Measurements from ENCODE around the gene UBL3. TPM values are rescaled to one million over a fixed set of nuclear protein-coding genes. Genes with fewer than 3 reads are reported as not detected.
A peak's percentile ranks its signal among the peaks of the same experiment; 100 is the strongest.

Gene UBL3
- total and polyA plus RNA-seq, 8 donors = 37.2 to 50.4 (median 44.3) TPM

GRCh38 chr13:29859971-29860370 is 9.6 kb upstream of the UBL3 start:
- Histone ChIP-seq H3K4me1 (peaks cover 0 to 10% of the 10 kb centered on the region in 2 donors), H3K4me3 (no peak overlapping the region), H3K27ac (no peak overlapping the region), H3K9me3 (no peaks in the 10 kb centered on the region), H3K27me3 (no peaks in the 10 kb centered on the region), H3K36me3 (no peaks in the 10 kb centered on the region)
- intact Hi-C loops (cut with DNase I) = no loop called here
- ATAC-seq (no peak), DNase-seq (no peak)
- TF ChIP-seq, protein P1, sequence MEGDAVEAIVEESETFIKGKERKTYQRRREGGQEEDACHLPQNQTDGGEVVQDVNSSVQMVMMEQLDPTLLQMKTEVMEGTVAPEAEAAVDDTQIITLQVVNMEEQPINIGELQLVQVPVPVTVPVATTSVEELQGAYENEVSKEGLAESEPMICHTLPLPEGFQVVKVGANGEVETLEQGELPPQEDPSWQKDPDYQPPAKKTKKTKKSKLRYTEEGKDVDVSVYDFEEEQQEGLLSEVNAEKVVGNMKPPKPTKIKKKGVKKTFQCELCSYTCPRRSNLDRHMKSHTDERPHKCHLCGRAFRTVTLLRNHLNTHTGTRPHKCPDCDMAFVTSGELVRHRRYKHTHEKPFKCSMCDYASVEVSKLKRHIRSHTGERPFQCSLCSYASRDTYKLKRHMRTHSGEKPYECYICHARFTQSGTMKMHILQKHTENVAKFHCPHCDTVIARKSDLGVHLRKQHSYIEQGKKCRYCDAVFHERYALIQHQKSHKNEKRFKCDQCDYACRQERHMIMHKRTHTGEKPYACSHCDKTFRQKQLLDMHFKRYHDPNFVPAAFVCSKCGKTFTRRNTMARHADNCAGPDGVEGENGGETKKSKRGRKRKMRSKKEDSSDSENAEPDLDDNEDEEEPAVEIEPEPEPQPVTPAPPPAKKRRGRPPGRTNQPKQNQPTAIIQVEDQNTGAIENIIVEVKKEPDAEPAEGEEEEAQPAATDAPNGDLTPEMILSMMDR (IDR thresholded peaks at IDR 0.05) = no peak

DNA sequence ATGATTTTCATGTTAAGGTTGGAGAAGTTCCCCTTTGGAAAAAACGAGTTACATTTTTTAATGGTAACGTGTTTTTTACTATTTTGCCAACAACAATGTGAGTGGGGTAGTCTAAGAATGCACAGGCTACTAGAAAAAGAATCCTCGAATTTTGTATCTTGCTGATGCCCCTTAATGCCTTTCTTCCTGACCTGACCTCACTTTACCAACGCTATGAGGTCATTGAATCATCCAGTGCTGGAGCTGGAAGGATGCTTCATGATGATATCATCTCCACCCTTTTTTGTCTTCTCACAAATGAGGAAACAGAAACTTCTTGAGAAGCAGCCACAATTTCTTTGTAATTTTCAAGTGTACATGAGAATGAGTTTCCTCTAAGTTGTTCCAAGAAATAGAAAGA is 8.2 kb upstream of the UBL3 start:
- TF ChIP-seq, protein P1 (IDR thresholded peaks at IDR 0.05) = no peak
- ATAC-seq (no peak), DNase-seq (no peak)
- Histone ChIP-seq H3K27me3 (no peaks in the 10 kb centered on the region), H3K27ac (no peak overlapping the region), H3K36me3 (no peaks in the 10 kb centered on the region), H3K4me3 (no peak overlapping the region), H3K9me3 (no peaks in the 10 kb centered on the region), H3K4me1 (peaks cover 0 to 10% of the 10 kb centered on the region in 2 donors)
- intact Hi-C loops (cut with DNase I) = no loop called here

GRCh38 chr13:29858231-29858630 is 7.8 kb upstream of the UBL3 start:
- Histone ChIP-seq H3K4me1 (peaks cover 0 to 10% of the 10 kb centered on the region in 2 donors), H3K27ac (no peak overlapping the region), H3K36me3 (no peaks in the 10 kb centered on the region), H3K27me3 (no peaks in the 10 kb centered on the region), H3K4me3 (no peak overlapping the region), H3K9me3 (no peaks in the 10 kb centered on the region)
- ATAC-seq (no peak), DNase-seq (no peak)
- intact Hi-C loops (cut with DNase I) = no loop called here
- TF ChIP-seq, protein P1 (IDR thresholded peaks at IDR 0.05) = no peak

DNA sequence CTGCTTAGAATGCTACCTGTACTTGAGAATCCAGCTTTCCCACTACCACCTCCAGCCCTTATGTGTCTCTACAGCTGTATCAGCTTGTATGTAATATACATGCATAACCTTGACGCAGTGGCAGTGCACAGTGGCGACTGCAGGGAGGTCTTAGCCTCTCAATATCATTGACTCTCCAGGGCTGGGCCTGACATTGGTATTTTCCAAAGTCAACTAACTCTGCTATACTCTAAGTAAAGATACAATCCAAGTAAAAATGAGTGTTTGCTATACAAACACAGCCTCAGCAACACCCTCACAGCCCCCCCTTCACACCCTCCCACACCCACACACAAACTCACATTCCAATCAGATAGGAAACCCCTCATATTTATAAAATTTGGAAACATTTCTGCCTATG is 6.7 kb upstream of the UBL3 start:
- Histone ChIP-seq H3K27me3 (no peaks in the 10 kb centered on the region), H3K4me3 (no peak overlapping the region), H3K27ac (no peak overlapping the region), H3K9me3 (no peaks in the 10 kb centered on the region), H3K36me3 (no peaks in the 10 kb centered on the region), H3K4me1 (peaks cover 0 to 10% of the 10 kb centered on the region in 2 donors)
- DNase-seq = peak in 1 of 4 donors; percentile 38
- TF ChIP-seq, protein P1 (IDR thresholded peaks at IDR 0.05) = no peak
- ATAC-seq = peak; percentile 64
- intact Hi-C loops (cut with DNase I) = no loop called here

DNA sequence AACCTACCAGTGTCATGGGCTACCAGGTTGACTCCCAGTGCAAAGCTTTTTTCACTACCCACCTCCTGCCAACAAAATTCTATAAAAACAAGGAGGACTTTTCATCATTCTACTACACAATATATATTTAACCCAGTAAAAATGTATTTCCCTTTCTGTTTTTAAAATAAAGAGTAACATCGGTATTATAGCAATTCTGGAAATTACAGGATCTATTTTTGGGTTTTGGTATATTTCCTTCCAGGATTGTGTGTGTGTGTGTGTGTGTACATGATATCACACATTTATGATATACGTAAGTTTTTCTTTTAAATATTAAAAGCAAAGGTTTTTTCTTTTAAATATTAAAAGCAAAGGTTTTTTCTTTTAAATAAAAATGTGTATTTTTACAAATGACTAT is 6.0 kb upstream of the UBL3 start:
- Histone ChIP-seq H3K4me1 (peaks cover 0 to 10% of the 10 kb centered on the region in 2 donors), H3K9me3 (no peaks in the 10 kb centered on the region), H3K27ac (no peak overlapping the region), H3K4me3 (no peak overlapping the region), H3K27me3 (no peaks in the 10 kb centered on the region), H3K36me3 (no peaks in the 10 kb centered on the region)
- intact Hi-C loops (cut with DNase I) = no loop called here
- DNase-seq = no peak
- ATAC-seq = no peak
- TF ChIP-seq, protein P1 (IDR thresholded peaks at IDR 0.05) = no peak
